ENCODE measurements around the gene CAAP1.

DNA sequence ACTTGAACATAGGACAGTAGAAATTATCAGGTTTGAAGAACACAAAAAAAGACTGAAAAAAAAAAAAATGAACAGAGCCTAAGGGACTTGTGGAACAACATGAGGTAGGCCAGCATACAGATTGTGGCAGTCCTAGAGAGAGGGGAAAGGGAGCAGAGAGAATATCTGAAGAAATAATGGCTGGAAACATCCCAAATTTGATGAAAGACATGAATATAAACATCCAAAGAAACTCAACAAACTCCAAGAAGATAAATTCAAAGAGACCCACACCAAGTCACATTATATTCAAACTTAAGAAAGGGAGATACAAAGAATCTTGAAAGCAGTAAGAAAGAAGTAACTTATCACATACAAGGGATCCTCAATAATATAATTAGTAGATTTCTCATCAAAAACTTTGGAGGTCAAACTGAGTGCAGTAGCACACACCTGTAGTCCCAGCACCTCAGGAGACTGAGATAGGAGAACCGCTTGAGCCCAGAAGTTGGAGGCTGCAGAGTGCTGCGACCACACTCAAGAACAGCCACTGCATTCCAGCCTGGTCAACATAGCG lies 45.3 kb upstream of the CAAP1 start:
- TF ChIP-seq SIN3A (IDR thresholded peaks at IDR 0.05; ENCODE audit: borderline replicate concordance, insufficient read depth, low read length) = no peak
- no peak for TF ChIP-seq POLR2AphosphoS5 (IDR thresholded peaks at IDR 0.05; ENCODE audit: low read depth, low read length)
- TF ChIP-seq, protein P1, sequence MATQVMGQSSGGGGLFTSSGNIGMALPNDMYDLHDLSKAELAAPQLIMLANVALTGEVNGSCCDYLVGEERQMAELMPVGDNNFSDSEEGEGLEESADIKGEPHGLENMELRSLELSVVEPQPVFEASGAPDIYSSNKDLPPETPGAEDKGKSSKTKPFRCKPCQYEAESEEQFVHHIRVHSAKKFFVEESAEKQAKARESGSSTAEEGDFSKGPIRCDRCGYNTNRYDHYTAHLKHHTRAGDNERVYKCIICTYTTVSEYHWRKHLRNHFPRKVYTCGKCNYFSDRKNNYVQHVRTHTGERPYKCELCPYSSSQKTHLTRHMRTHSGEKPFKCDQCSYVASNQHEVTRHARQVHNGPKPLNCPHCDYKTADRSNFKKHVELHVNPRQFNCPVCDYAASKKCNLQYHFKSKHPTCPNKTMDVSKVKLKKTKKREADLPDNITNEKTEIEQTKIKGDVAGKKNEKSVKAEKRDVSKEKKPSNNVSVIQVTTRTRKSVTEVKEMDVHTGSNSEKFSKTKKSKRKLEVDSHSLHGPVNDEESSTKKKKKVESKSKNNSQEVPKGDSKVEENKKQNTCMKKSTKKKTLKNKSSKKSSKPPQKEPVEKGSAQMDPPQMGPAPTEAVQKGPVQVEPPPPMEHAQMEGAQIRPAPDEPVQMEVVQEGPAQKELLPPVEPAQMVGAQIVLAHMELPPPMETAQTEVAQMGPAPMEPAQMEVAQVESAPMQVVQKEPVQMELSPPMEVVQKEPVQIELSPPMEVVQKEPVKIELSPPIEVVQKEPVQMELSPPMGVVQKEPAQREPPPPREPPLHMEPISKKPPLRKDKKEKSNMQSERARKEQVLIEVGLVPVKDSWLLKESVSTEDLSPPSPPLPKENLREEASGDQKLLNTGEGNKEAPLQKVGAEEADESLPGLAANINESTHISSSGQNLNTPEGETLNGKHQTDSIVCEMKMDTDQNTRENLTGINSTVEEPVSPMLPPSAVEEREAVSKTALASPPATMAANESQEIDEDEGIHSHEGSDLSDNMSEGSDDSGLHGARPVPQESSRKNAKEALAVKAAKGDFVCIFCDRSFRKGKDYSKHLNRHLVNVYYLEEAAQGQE (IDR thresholded peaks at IDR 0.05; ENCODE audit: insufficient read depth in 1 of 2, low read depth in 2 of 2, low read length in 2 of 2) = no peak

All from PFSK-1 (cell line).